ENCODE measurements around the gene TOX2.

Gene TOX2

GRCh38 chr20:43941476-43942200 lies 27.0 kb downstream of the TOX2 start:
- DNase-seq = no peak

GRCh38 chr20:43942201-43942590 lies 27.5 kb downstream of the TOX2 start:
- no peak for DNase-seq

GRCh38 chr20:43942667-43943285 lies 28.1 kb downstream of the TOX2 start:
- no peak for DNase-seq

GRCh38 chr20:43943725-43944124 lies 29.1 kb downstream of the TOX2 start:
- DNase-seq = no peak

GRCh38 chr20:43944653-43945235 lies 30.1 kb downstream of the TOX2 start:
- DNase-seq = no peak

GRCh38 chr20:43945391-43946205 lies 30.9 kb downstream of the TOX2 start:
- no peak for DNase-seq

GRCh38 chr20:43946206-43946491 lies 31.5 kb downstream of the TOX2 start:
- no peak for DNase-seq

GRCh38 chr20:43946659-43947315 lies 32.1 kb downstream of the TOX2 start:
- no peak for DNase-seq

GRCh38 chr20:43947316-43947710 lies 32.7 kb downstream of the TOX2 start:
- DNase-seq = no peak

GRCh38 chr20:43948455-43948854 lies 33.8 kb downstream of the TOX2 start:
- DNase-seq = no peak

GRCh38 chr20:43949248-43949647 lies 34.6 kb downstream of the TOX2 start:
- DNase-seq = no peak

GRCh38 chr20:43949741-43950618 lies 35.3 kb downstream of the TOX2 start:
- DNase-seq = no peak

GRCh38 chr20:43953919-43954592 lies 39.4 kb downstream of the TOX2 start:
- no peak for DNase-seq

GRCh38 chr20:43954704-43955061 lies 40.0 kb downstream of the TOX2 start:
- no peak for DNase-seq

GRCh38 chr20:43955062-43955749 lies 40.6 kb downstream of the TOX2 start:
- no peak for DNase-seq

- DNase-seq = no peak
Measured at GRCh38 chr20:43955750-43956191, 41.1 kb downstream of the TOX2 start.

- no peak for DNase-seq
Measured at GRCh38 chr20:43957392-43957791, 42.7 kb downstream of the TOX2 start.

- DNase-seq = no peak
Measured at GRCh38 chr20:43958626-43959025, 44.0 kb downstream of the TOX2 start.

GRCh38 chr20:43959079-43959919 lies 44.6 kb downstream of the TOX2 start:
- DNase-seq = no peak

GRCh38 chr20:43959920-43960227 lies 45.2 kb downstream of the TOX2 start:
- no peak for DNase-seq

All from NCI-H1694 (cell line).